ENCODE measurements around the gene ANKS1A. TPM values are rescaled to one million over a fixed set of nuclear protein-coding genes. Genes with fewer than 3 reads are reported as not detected.
"Not testable (repeated sequence)": the region's sequence is repeated elsewhere in the genome, so short reads cannot be mapped to it uniquely, and the experiment has no call there.

ANKS1A gene
- total RNA-seq, 2 experiments from 2014 or later = 6.4 to 6.5 TPM

DNA sequence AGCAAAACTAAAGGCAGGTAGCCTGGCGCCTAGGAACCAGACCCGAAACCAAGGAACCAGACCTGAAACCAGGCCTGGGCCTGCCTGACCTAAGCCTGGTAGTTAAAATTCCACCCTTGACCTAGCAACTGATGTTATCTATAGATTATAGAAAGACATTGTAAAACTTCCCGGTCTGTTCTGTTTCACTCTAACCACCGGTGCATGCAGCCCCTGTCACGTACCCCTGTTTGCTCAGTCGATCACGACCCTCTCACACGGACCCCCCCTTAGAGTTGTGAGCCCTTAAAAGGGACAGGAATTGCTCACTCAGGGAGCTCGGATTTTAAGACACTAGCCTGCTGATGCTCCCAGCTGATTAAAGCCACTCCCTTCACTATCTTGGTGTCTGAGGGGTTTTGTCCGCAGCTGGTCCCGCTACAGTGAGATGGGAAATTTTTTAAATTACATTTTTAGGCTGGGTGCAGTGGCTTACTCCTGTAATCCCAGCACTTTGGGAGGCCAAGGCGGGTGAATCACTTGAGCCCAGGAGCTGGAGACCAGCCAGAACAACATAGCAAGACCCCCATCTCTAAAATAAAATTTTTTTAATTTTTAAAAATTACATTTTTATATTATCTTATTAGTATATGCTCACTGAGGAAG is 115.0 kb downstream of the ANKS1A start:
- not testable (repeated sequence) for DNase-seq, H3K4me3 Mint-ChIP-seq, H3K36me3 Mint-ChIP-seq, H3K27ac Mint-ChIP-seq, H3K27me3 Mint-ChIP-seq, H3K4me1 Mint-ChIP-seq, H3K9me3 Mint-ChIP-seq

DNA sequence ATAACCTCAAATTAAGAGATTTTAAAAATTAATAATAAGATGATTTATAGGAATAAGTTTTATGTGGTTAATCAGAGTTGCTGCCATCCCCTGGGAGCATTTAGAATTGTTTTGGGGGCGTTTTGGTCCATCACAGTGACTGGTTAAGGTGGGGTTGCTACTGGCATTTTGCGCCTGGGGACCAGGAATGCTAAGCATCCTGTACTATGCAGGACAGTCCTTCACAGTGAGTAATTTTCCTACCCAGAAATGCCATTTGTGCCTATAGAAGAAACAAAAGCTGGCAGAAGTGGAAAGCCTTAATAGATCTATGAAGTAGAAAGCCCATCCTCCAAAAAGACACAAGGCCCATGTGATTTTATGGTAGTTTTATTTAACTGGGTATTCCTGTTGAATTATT is 118.0 kb downstream of the ANKS1A start:
- Mint-ChIP-seq H3K4me1 (peaks cover 5% of the 10 kb centered on the region), H3K27ac (no peak overlapping the region), H3K27me3 (no peaks in the 10 kb centered on the region), H3K36me3 (peaks cover 2% of the 10 kb centered on the region), H3K9me3 (no peaks in the 10 kb centered on the region), H3K4me3 (no peak overlapping the region)
- no peak for DNase-seq

GRCh38 chr6:35008858-35009257 is 119.8 kb downstream of the ANKS1A start:
- Mint-ChIP-seq H3K27ac (no peak overlapping the region), H3K4me1 (peaks cover 5% of the 10 kb centered on the region), H3K4me3 (no peak overlapping the region), H3K27me3 (no peaks in the 10 kb centered on the region), H3K36me3 (peaks cover 2% of the 10 kb centered on the region), H3K9me3 (no peaks in the 10 kb centered on the region)
- no peak for DNase-seq

GRCh38 chr6:35011096-35012041 is 122.3 kb downstream of the ANKS1A start:
- Mint-ChIP-seq H3K27ac (no peak overlapping the region), H3K9me3 (no peaks in the 10 kb centered on the region), H3K36me3 (no peaks in the 10 kb centered on the region), H3K27me3 (no peaks in the 10 kb centered on the region), H3K4me3 (no peak overlapping the region), H3K4me1 (peaks cover 5% of the 10 kb centered on the region)
- DNase-seq = no peak

GRCh38 chr6:35013701-35014100 is 124.6 kb downstream of the ANKS1A start:
- H3K27ac Mint-ChIP-seq = no peak overlapping the region
- H3K4me3 Mint-ChIP-seq = no peak overlapping the region
- no peaks in the 10 kb centered on the region for H3K27me3 Mint-ChIP-seq
- no peaks in the 10 kb centered on the region for H3K9me3 Mint-ChIP-seq
- no peak for DNase-seq
- peaks cover 6% of the 10 kb centered on the region for H3K36me3 Mint-ChIP-seq
- peaks cover 5% of the 10 kb centered on the region for H3K4me1 Mint-ChIP-seq

- Mint-ChIP-seq H3K4me3 (no peak overlapping the region), H3K36me3 (peaks cover 7% of the 10 kb centered on the region), H3K9me3 (no peaks in the 10 kb centered on the region), H3K4me1 (peaks cover 5% of the 10 kb centered on the region), H3K27me3 (no peaks in the 10 kb centered on the region), H3K27ac (no peak overlapping the region)
- no peak for DNase-seq
These were observed 125.3 kb downstream of the ANKS1A start for GRCh38 chr6:35014341-35014740.

- no peak for DNase-seq
- Mint-ChIP-seq H3K4me1 (peaks cover 5% of the 10 kb centered on the region), H3K4me3 (no peak overlapping the region), H3K27me3 (no peaks in the 10 kb centered on the region), H3K27ac (peak overlapping the region; percentile 9), H3K36me3 (peaks cover 7% of the 10 kb centered on the region), H3K9me3 (no peaks in the 10 kb centered on the region)
These were observed 125.7 kb downstream of the ANKS1A start for GRCh38 chr6:35014786-35015185.

DNA sequence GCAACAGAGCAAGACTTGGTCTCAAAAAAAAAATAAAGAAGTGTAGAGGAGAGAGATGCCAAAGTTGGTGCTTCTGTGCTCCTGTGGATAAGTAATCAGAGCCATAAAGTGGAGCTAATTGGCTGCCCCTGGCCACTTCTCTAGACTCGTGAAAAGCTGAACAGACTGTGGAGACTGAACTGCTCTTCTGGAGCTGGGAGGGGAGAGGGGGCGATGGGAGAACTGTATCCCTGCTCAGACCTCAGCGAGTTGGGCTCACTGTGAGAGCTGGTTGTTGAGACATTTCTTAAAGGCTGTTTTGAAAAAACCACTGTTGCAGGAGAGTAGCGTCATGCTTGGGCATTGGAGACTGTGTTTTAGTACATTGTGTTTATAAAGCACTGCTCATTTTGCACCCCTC is 126.4 kb downstream of the ANKS1A start:
- no peak overlapping the region for H3K4me3 Mint-ChIP-seq
- peaks cover 7% of the 10 kb centered on the region for H3K36me3 Mint-ChIP-seq
- no peaks in the 10 kb centered on the region for H3K27me3 Mint-ChIP-seq
- no peak for DNase-seq
- no peaks in the 10 kb centered on the region for H3K9me3 Mint-ChIP-seq
- H3K4me1 Mint-ChIP-seq = peaks cover 5% of the 10 kb centered on the region
- no peak overlapping the region for H3K27ac Mint-ChIP-seq

DNA sequence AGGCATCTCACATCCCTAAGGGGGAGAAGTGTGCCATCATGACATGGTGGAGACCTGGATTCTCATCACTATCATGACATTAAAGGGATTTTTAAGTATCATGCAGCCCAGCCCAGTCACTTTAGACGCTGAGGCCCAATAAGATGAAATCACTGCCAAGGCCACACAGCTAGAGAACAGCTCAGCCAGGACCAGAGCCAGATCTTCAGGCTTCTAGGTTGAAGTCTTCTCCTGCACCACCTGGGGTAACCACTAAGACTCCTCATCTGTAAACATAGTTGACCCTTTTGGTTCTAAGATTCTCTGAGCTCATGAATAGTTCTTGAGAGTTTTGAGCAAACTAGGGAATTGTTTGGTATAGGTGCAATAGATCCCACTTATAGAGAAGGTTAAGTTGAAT is 126.9 kb downstream of the ANKS1A start:
- DNase-seq = no peak
- Mint-ChIP-seq H3K36me3 (peaks cover 7% of the 10 kb centered on the region), H3K4me3 (no peak overlapping the region), H3K27ac (no peak overlapping the region), H3K27me3 (no peaks in the 10 kb centered on the region), H3K4me1 (peaks cover 5% of the 10 kb centered on the region), H3K9me3 (no peaks in the 10 kb centered on the region)

DNA sequence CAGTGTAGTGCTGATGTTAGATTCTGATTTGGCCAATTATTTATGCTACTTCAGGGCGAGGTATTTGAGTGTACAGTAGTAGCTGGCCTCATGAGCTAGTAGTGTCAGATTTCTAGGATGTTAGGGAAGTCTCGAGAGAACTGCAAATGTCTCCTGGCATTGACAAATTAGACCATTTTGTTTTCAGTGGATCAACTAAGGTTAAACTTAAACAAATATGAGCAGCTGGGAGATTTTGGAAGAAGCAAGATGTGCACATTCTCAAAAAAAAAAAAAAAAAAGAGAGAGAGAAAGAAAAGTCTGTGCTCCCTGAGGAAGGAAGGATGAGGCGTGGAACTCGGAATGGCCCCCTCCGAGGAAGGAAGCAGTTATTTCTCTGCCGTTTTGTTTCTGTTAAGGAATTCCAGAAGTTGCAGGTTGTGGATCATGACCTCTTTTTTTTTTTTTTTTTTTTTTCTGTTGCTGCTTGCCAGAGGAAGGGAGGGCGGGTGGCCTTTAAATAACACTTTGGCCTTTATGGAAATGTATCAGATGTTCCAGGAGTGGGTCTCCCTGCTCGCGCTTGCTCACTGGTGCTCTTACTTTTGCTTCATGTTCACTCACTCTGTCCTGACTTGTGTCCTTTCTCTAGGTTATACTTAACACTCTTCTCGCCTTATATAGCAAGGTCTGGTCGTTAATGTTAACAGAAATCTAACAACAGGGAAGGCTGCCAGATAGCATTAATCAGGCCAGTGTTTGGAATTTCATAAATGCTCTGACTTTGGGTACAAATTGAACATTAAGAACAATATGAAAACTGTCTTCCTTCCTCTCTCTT is 127.7 kb downstream of the ANKS1A start:
- Mint-ChIP-seq H3K4me1 (peaks cover 1% of the 10 kb centered on the region), H3K9me3 (no peaks in the 10 kb centered on the region), H3K27ac (no peak overlapping the region), H3K36me3 (peaks cover 7% of the 10 kb centered on the region), H3K27me3 (no peaks in the 10 kb centered on the region), H3K4me3 (no peak overlapping the region)
- no peak for DNase-seq

- H3K4me1 Mint-ChIP-seq = no peaks in the 10 kb centered on the region
- H3K27ac Mint-ChIP-seq = no peak overlapping the region
- no peak overlapping the region for H3K4me3 Mint-ChIP-seq
- no peaks in the 10 kb centered on the region for H3K27me3 Mint-ChIP-seq
- H3K36me3 Mint-ChIP-seq = peaks cover 7% of the 10 kb centered on the region
- no peaks in the 10 kb centered on the region for H3K9me3 Mint-ChIP-seq
- no peak for DNase-seq
These were observed 128.5 kb downstream of the ANKS1A start for GRCh38 chr6:35017411-35018181.

DNA sequence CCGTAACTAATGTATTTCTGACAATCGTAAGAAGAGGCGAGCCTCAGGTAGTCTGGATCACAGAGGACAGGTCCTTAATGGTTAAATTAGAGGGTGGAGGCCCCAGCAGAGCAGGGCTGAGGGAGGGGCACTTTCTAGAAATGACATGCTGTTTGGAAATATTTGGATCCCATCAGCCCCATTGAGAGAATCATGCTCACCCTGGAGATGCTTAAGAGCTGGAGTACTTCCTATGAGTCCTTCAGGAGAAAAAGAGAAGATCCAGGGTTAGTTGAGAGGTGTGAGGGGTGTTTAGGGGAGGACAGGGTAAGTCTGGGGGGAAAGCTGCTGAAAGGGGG is 129.1 kb downstream of the ANKS1A start:
- Mint-ChIP-seq H3K36me3 (peaks cover 8% of the 10 kb centered on the region), H3K9me3 (no peaks in the 10 kb centered on the region), H3K4me1 (no peaks in the 10 kb centered on the region), H3K4me3 (no peak overlapping the region), H3K27ac (no peak overlapping the region), H3K27me3 (no peaks in the 10 kb centered on the region)
- no peak for DNase-seq

DNA sequence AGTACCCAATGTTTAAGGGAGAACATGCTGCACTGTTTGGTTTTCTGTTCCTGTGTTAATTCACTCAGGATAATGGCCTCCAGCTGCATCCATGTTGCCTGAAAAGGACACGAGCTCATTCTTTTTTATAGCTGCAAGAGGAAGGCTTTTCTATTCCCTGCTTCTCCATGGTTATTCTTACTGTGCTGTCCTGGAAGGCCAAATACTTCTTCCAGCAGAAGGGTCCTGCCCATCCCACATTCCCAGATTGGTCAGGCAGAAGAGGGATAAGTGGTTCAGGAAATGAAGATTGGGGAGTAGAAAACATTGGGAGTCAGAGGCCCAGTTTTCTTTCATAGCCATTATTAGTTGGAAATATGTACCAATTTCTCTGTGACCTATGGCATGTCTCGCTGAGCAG is 129.7 kb downstream of the ANKS1A start:
- Mint-ChIP-seq H3K27me3 (no peaks in the 10 kb centered on the region), H3K4me3 (no peak overlapping the region), H3K9me3 (no peaks in the 10 kb centered on the region), H3K4me1 (no peaks in the 10 kb centered on the region), H3K27ac (no peak overlapping the region), H3K36me3 (peaks cover 8% of the 10 kb centered on the region)
- no peak for DNase-seq

DNA sequence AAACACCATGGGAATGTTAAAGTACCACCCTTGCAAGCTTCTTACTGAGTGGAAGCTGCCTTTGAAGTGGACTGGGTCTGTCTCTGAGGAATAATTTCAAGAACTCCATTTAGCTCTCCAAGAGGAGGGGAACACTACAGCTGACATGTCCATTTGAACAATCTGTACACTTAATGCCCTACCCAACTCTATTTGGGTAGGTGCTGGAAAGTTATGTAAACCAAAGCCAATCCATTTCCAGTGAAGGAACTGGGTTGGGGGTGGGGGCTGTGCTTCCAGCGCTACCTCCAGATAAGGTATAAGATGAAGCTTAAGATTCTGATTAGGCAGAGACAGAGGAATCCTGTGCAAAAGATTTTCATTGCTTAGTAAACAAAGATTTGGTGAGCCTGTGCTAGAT is 130.1 kb downstream of the ANKS1A start:
- no peak for DNase-seq
- Mint-ChIP-seq H3K27me3 (no peaks in the 10 kb centered on the region), H3K36me3 (peaks cover 8% of the 10 kb centered on the region), H3K9me3 (no peaks in the 10 kb centered on the region), H3K4me3 (no peak overlapping the region), H3K4me1 (no peaks in the 10 kb centered on the region), H3K27ac (no peak overlapping the region)

- Mint-ChIP-seq H3K36me3 (peaks cover 8% of the 10 kb centered on the region), H3K27me3 (no peaks in the 10 kb centered on the region), H3K27ac (no peak overlapping the region), H3K4me3 (no peak overlapping the region), H3K9me3 (no peaks in the 10 kb centered on the region), H3K4me1 (no peaks in the 10 kb centered on the region)
- no peak for DNase-seq
These were observed 130.8 kb downstream of the ANKS1A start for GRCh38 chr6:35019831-35020230.
